HepG2 (cell line): ENCODE data around the gene MEGF6. TPM values are rescaled to one million over a fixed set of nuclear protein-coding genes. Genes with fewer than 3 reads are reported as not detected.

ENCODE experiments used
- AGO1 ChIP-seq: fragments of 200-400 bp; formaldehyde crosslinking; IDR thresholded peaks from 2 replicates; pipeline ENCODE4 v1.6.1; 2017; ENCODE audit warnings: mild to moderate bottlenecking, low read depth, low read length, moderate library complexity; ENCODE audit not compliant: poor library complexity, severe bottlenecking
- HHEX ChIP-seq: IDR thresholded peaks from 2 replicates; pipeline ENCODE4 v1.6.1; 2016; ENCODE audit warnings: control low read depth
- KDM1A ChIP-seq: IDR thresholded peaks from 2 replicates; pipeline ENCODE4 v1.6.1; 2016; ENCODE audit warnings: missing compliant biosample characterization
- POLR2G ChIP-seq: fragments of 200-400 bp; formaldehyde crosslinking; IDR thresholded peaks from 2 replicates; pipeline ENCODE4 v1.6.1; 2018; ENCODE audit warnings: mild to moderate bottlenecking, low read depth, low read length, moderate library complexity
- SATB2 ChIP-seq: sonication (generic); formaldehyde crosslinking; IDR thresholded peaks from 2 replicates; pipeline ENCODE4 v1.5.0; 2020; ENCODE audit warnings: missing genetic modification reagents
- ZFP37 ChIP-seq: sonication (generic); formaldehyde crosslinking; IDR thresholded peaks from 2 replicates; pipeline ENCODE4 v1.4.0; 2020; ENCODE audit warnings: missing genetic modification reagents, borderline replicate concordance
- ZNF138 ChIP-seq: sonication (generic); formaldehyde crosslinking; IDR thresholded peaks from 2 replicates; pipeline ENCODE4 v1.5.0; 2020; ENCODE audit warnings: mild to moderate bottlenecking, low read depth, missing genetic modification reagents
- ZNF44 ChIP-seq: sonication (generic); formaldehyde crosslinking; IDR thresholded peaks from 2 replicates; pipeline ENCODE4 v1.5.1; 2020; ENCODE audit warnings: mild to moderate bottlenecking, missing genetic modification reagents
- ZNF609 ChIP-seq: sonication (generic); formaldehyde crosslinking; IDR thresholded peaks from 2 replicates; pipeline ENCODE4 v1.4.0; 2020; ENCODE audit warnings: mild to moderate bottlenecking, missing genetic modification reagents, borderline replicate concordance
- polyA plus RNA-seq, 8 experiments: library from polyadenylated mRNA; depleted of rRNA in 3 of 8; stranded (reverse) in 7 of 8; unstranded in 1 of 8; fragments of >200 nt; fragmentation: Illumina TruSeq in 4 of 8; extraction: Trizol in 4 of 8; gene quantifications; 2 replicates each; pipeline versions ENCODE4 v1.2.1 to v1.2.3, GENCODE V29; 2011 to 2016; ENCODE audit warnings: low read depth in 4 of 8, missing spikeins in 1 of 8, mixed read lengths in 1 of 8; ENCODE audit not compliant: insufficient read depth in 1 of 8
- total RNA-seq, 5 experiments: library from RNA; depleted of rRNA; stranded (reverse); fragments of >200 nt; fragmentation: Illumina TruSeq; extraction: Trizol; gene quantifications; 2 replicates each; pipeline ENCODE4 v1.2.3, GENCODE V29; 2016; ENCODE audit warnings: low read depth in 1 of 5
- TF ChIP-seq, protein P1 (sequence below): sonication (generic); formaldehyde crosslinking; IDR thresholded peaks from 2 replicates; pipeline ENCODE4 v1.4.0; 2020; ENCODE audit warnings: mild to moderate bottlenecking, missing genetic modification reagents
- TF ChIP-seq, protein P2 (sequence below): sonication (generic); formaldehyde crosslinking; IDR thresholded peaks from 2 replicates; pipeline ENCODE4 v1.5.0; 2020; ENCODE audit warnings: mild to moderate bottlenecking, missing genetic modification reagents, borderline replicate concordance
- TF ChIP-seq, protein P3 (sequence below): sonication (generic); formaldehyde crosslinking; IDR thresholded peaks from 2 replicates; pipeline ENCODE4 v1.4.0; 2020; ENCODE audit warnings: missing genetic modification reagents

Gene MEGF6
- total and polyA plus RNA-seq, 2 of the 13 experiments (the other 11 are each of a cell fraction or from before 2014, with no cell fraction given), result 1.9 TPM

DNA sequence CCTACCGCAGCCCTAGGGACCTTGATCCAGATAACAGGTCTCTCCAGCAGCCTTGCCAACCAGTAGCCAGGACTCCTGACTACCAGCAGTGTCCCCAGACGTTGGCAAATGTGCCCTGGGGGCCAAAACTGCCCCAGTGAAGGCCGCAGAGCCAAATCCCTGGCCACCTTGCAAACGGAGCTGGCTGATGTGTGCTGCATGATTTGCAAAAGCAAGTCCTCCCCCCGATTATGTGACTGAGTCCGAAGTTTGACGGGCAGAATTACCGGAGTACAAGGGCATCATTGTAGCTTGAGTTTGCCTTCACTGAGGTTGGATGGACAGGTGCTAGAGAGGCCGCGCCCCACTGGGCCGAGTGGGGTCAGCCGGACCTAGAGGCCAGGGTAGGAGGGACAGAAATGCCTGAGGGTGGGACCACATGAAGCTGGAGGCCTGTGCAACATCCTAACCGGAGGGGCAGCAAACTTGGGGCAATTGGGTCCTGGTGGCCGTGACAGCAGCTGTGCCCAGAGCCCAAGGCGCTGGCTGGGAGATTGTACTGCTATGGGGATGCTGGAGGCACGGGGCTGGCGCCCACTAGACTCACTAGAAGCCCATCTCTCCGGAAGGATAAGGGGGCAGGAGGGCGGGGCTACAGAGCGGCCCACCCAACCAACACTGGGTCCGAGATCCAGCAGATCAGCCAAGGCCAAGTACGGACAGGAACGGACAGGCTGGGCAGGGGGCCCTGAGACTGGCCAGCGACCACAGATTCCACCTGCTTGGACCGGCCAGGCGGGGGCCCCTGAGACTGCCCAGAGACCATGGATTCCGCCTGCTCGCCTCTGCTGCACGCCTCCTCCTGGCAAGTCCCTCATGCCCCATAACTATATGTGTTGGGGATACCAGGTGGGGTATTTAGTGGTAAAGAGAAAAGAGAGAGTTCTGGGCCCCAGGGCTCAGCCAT lies 154.1 kb downstream of the MEGF6 start (continued):
- TF ChIP-seq ZNF609, result peak; percentile 44; the same call in 1 of the 2 replicates
- TF ChIP-seq HHEX, result no peak
- peak; percentile 39 for TF ChIP-seq AGO1
- no peak for TF ChIP-seq KDM1A
- TF ChIP-seq, protein P1, sequence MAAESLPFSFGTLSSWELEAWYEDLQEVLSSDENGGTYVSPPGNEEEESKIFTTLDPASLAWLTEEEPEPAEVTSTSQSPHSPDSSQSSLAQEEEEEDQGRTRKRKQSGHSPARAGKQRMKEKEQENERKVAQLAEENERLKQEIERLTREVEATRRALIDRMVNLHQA, result no peak
- no peak for TF ChIP-seq ZNF138
- TF ChIP-seq SATB2 (CRISPR knock-in tag), result no peak
- TF ChIP-seq, protein P2, sequence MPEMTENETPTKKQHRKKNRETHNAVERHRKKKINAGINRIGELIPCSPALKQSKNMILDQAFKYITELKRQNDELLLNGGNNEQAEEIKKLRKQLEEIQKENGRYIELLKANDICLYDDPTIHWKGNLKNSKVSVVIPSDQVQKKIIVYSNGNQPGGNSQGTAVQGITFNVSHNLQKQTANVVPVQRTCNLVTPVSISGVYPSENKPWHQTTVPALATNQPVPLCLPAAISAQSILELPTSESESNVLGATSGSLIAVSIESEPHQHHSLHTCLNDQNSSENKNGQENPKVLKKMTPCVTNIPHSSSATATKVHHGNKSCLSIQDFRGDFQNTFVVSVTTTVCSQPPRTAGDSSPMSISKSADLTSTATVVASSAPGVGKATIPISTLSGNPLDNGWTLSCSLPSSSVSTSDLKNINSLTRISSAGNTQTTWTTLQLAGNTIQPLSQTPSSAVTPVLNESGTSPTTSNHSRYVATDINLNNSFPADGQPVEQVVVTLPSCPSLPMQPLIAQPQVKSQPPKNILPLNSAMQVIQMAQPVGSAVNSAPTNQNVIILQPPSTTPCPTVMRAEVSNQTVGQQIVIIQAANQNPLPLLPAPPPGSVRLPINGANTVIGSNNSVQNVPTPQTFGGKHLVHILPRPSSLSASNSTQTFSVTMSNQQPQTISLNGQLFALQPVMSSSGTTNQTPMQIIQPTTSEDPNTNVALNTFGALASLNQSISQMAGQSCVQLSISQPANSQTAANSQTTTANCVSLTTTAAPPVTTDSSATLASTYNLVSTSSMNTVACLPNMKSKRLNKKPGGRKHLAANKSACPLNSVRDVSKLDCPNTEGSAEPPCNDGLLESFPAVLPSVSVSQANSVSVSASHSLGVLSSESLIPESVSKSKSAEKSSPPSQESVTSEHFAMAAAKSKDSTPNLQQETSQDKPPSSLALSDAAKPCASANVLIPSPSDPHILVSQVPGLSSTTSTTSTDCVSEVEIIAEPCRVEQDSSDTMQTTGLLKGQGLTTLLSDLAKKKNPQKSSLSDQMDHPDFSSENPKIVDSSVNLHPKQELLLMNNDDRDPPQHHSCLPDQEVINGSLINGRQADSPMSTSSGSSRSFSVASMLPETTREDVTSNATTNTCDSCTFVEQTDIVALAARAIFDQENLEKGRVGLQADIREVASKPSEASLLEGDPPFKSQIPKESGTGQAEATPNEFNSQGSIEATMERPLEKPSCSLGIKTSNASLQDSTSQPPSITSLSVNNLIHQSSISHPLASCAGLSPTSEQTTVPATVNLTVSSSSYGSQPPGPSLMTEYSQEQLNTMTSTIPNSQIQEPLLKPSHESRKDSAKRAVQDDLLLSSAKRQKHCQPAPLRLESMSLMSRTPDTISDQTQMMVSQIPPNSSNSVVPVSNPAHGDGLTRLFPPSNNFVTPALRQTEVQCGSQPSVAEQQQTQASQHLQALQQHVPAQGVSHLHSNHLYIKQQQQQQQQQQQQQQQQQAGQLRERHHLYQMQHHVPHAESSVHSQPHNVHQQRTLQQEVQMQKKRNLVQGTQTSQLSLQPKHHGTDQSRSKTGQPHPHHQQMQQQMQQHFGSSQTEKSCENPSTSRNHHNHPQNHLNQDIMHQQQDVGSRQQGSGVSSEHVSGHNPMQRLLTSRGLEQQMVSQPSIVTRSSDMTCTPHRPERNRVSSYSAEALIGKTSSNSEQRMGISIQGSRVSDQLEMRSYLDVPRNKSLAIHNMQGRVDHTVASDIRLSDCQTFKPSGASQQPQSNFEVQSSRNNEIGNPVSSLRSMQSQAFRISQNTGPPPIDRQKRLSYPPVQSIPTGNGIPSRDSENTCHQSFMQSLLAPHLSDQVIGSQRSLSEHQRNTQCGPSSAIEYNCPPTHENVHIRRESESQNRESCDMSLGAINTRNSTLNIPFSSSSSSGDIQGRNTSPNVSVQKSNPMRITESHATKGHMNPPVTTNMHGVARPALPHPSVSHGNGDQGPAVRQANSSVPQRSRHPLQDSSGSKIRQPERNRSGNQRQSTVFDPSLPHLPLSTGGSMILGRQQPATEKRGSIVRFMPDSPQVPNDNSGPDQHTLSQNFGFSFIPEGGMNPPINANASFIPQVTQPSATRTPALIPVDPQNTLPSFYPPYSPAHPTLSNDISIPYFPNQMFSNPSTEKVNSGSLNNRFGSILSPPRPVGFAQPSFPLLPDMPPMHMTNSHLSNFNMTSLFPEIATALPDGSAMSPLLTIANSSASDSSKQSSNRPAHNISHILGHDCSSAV (CRISPR knock-in tag), result no peak
- peak; percentile 75 for TF ChIP-seq POLR2G
- TF ChIP-seq ZFP37, result 0 out of 2 replicates have a peak, but pooled peaks have one; percentile 67
- TF ChIP-seq, protein P3, sequence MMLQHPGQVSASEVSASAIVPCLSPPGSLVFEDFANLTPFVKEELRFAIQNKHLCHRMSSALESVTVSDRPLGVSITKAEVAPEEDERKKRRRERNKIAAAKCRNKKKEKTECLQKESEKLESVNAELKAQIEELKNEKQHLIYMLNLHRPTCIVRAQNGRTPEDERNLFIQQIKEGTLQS (CRISPR knock-in tag), result 0 out of 2 replicates have a peak, but pooled peaks have one; percentile 10
- TF ChIP-seq ZNF44 (CRISPR knock-in tag), result no peak
